CD4-positive, alpha-beta memory T cell (primary cell): ENCODE data around the gene GNAZ. TPM values are rescaled to one million over a fixed set of nuclear protein-coding genes. Genes with fewer than 3 reads are reported as not detected.
A peak's percentile ranks its signal among the peaks of the same experiment; 100 is the strongest.

Source experiments
- CTCF ChIA-PET: fragments of 350-600 bp; sonication (Branson Sonifier 250); formaldehyde crosslinking; loops from one replicate; lab custom pipeline; 2021; ENCODE audit warnings: inconsistent platforms; ENCODE audit not compliant: partially characterized antibody; lab: Charles Lee
- POLR2A ChIA-PET: fragments of 350-600 bp; sonication (Branson Sonifier 250); formaldehyde crosslinking; loops from one replicate; lab custom pipeline; 2021; ENCODE audit not compliant: partially characterized antibody; lab: Charles Lee
- DNase-seq, 5 donors: peaks; one replicate each; pipeline versions ENCODE4 v3.0.0 to v3.0.0-alpha.2; 2020 to 2022; ENCODE audit warnings: mixed read lengths in 1 of 5
- H3K27ac ChIP-seq: one replicate; pipeline ENCODE4 v1.7.0; 2013; ENCODE audit warnings: low read depth, low read length
- H3K27me3 ChIP-seq: 2 replicates; pipeline ENCODE4 v1.7.0; 2013; ENCODE audit warnings: mild to moderate bottlenecking, low read length, moderate library complexity; ENCODE audit not compliant: insufficient read depth
- H3K36me3 ChIP-seq: 2 replicates; pipeline ENCODE4 v1.7.0; 2013; ENCODE audit warnings: mild to moderate bottlenecking, low read length, moderate library complexity; ENCODE audit not compliant: insufficient read depth
- H3K4me1 ChIP-seq: 2 replicates; pipeline ENCODE4 v1.7.0; 2013; ENCODE audit warnings: mild to moderate bottlenecking, low read length, moderate library complexity; ENCODE audit not compliant: insufficient read depth
- H3K4me3 ChIP-seq, 2 donors: one replicate each; pipeline ENCODE4 v1.7.0; 2013; ENCODE audit warnings: low read length in 2 of 2, mild to moderate bottlenecking in 1 of 2
- H3K9me3 ChIP-seq, 2 donors: one replicate each; pipeline ENCODE4 v1.7.0; 2013; ENCODE audit warnings: low read length in 2 of 2, control low read depth in 1 of 2; ENCODE audit not compliant: control insufficient read depth in 1 of 2
- H3K27ac Mint-ChIP-seq, 7 donors: one replicate each; pipeline ENCODE4 v1.8.0; 2020 to 2021; ENCODE audit warnings: mixed read lengths in 7 of 7, mild to moderate bottlenecking in 6 of 7, inconsistent platforms in 3 of 7, moderate library complexity in 3 of 7
- H3K27me3 Mint-ChIP-seq, 2 donors: one replicate each; pipeline ENCODE4 v1.8.0; 2020 to 2021; ENCODE audit warnings: mixed read lengths in 2 of 2
- H3K36me3 Mint-ChIP-seq, 2 donors: one replicate each; pipeline ENCODE4 v1.8.0; 2020 to 2021; ENCODE audit warnings: mixed read lengths in 2 of 2, inconsistent platforms in 1 of 2, mild to moderate bottlenecking in 1 of 2
- H3K4me1 Mint-ChIP-seq, 4 donors: one replicate each; pipeline ENCODE4 v1.8.0; 2020 to 2021; ENCODE audit warnings: mixed read lengths in 4 of 4, mild to moderate bottlenecking in 1 of 4
- H3K4me3 Mint-ChIP-seq, 8 donors: one replicate each; pipeline ENCODE4 v1.8.0; 2020 to 2021; ENCODE audit warnings: mixed read lengths in 8 of 8, mild to moderate bottlenecking in 7 of 8, moderate library complexity in 6 of 8, inconsistent platforms in 3 of 8
- H3K9me3 Mint-ChIP-seq, 8 donors: one replicate each; pipeline ENCODE4 v1.8.0; 2020 to 2021; ENCODE audit warnings: mixed read lengths in 8 of 8, mild to moderate bottlenecking in 5 of 8, inconsistent platforms in 3 of 8, moderate library complexity in 1 of 8
- intact Hi-C: fragments of 100-400 bp; cut with micrococcal nuclease; formaldehyde crosslinking; loops from one replicate; pipeline ENCODE4 v1.15.1; 2023
- polyA plus RNA-seq, 2 donors: library from polyadenylated mRNA; unstranded; fragments of 300-500 nt; fragmentation: Illumina TruSeq; gene quantifications; one replicate each; pipeline ENCODE4 v1.2.3, GENCODE V29; 2021
- total RNA-seq, 2 experiments: library from RNA; stranded (reverse); gene quantifications; one replicate each; pipeline ENCODE4 v1.2.3, GENCODE V29; 2021

The GNAZ gene
- total and polyA plus RNA-seq, 4 experiments from 2014 or later, result 0.05 to 0.76 (median 0.36) TPM; not detected in 1

DNA sequence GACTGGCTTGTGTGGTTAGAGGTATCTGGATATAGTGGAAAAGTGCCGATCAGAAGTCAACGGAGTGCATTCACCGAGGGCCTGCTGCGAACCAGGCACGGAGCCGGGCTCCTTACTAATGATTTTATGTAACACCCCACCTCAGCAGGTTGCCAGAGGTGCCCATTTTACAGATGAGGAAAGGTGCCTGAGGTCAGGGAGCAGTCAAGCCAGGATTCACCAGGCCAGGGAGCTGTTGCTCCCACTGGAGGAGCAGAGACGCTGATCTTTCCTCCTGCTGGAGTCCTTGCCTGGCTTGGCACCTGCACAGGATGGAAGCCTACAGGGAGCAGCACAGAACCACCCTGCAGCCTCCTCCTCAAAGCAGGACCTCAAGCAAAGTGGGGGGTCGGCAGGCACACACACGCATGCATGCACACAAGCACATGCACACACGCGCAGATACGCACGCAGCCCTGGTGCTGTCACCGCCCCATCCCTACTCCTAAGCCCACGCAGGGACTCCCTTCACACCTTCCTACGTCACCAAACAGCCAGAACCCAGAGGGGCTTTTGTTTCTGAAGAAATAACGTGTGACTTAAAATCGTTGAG lies 55.3 kb downstream of the GNAZ start:
- H3K4me1 ChIP-seq, result no peaks in the 10 kb centered on the region
- H3K27me3 ChIP-seq, result no peaks in the 10 kb centered on the region
- Mint-ChIP-seq H3K4me1 (peaks cover 1 to 9% (median 6%) of the 10 kb centered on the region in 4 donors), H3K36me3 (no peaks in the 10 kb centered on the region), H3K27ac (peak overlapping the region in 1 of 7 donors; percentile 53), H3K27me3 (no peaks in the 10 kb centered on the region), H3K4me3 (no peak overlapping the region), H3K9me3 (no peaks in the 10 kb centered on the region)
- no peaks in the 10 kb centered on the region for H3K9me3 ChIP-seq
- no peak overlapping the region for H3K27ac ChIP-seq
- no peaks in the 10 kb centered on the region for H3K36me3 ChIP-seq
- no peak for DNase-seq
- intact Hi-C loops, result no loop called here
- H3K4me3 ChIP-seq, result no peak overlapping the region
- POLR2A ChIA-PET, result no interaction called here
- CTCF ChIA-PET, result interaction anchor here (10.5 kb wide), 1 partner anchor 168 kb away, joined by 185 read pairs; no protein-coding TSS in a partner anchor

DNA sequence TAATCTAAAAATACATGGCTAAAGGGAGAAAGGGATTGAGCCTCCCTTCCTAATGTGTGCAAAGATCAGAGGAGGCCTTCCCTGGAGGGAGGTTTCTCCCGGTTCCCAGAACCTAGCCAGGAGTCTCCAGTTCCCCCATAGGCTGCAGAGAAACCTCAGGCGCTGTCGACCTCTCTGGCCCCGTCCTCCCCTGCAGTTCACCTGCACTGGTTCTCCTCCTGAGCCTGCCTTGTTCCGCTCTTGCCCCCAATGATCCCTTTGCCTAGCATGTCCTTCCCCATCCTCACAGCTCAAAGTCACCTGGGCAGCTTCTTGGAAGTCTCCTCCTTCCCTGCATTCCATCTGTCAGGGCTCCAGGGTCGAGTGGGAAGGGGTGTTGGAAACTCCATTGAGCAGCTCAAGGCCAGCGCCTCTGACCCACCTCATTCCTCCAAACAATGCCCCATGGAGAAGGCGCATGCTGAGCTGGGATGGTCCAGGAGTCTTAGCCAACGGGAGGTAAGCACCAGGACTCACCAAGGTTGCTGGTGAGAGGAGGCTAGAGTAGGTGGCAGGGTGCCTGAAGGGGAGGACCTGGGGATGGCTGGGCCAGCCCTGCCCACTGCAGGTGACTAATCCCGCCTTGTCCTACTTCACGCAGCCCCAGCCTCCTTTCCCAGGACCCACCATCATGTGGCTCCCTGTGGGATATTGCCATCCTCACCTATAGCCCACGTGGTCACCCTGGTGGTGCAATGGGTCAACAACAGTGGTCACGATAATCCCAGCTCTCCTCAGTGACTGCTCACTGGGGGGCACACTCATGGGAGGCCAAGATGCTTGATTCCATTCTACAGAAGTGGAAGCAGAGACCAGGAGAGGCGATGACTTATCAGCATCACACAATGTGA lies 56.1 kb downstream of the GNAZ start:
- H3K27me3 ChIP-seq, result no peaks in the 10 kb centered on the region
- no peaks in the 10 kb centered on the region for H3K4me1 ChIP-seq
- ChIA-PET POLR2A (no interaction called here), CTCF (interaction anchor here (1.0 to 10.5 kb wide), 2 partner anchors 169 to 184 kb away, joined by 3 to 185 read pairs; no protein-coding TSS in a partner anchor)
- no peaks in the 10 kb centered on the region for H3K36me3 Mint-ChIP-seq
- no peaks in the 10 kb centered on the region for H3K9me3 Mint-ChIP-seq
- no peaks in the 10 kb centered on the region for H3K27me3 Mint-ChIP-seq
- DNase-seq, result no peak
- no peak overlapping the region for H3K4me3 Mint-ChIP-seq
- H3K27ac Mint-ChIP-seq, result peak overlapping the region in 2 of 7 donors; percentile 35 to 42
- peaks cover 0 to 7% (median 5%) of the 10 kb centered on the region in 4 donors for H3K4me1 Mint-ChIP-seq
- no peak overlapping the region for H3K4me3 ChIP-seq
- H3K36me3 ChIP-seq, result no peaks in the 10 kb centered on the region
- no peaks in the 10 kb centered on the region for H3K9me3 ChIP-seq
- no peak overlapping the region for H3K27ac ChIP-seq
- intact Hi-C loops, result no loop called here

DNA sequence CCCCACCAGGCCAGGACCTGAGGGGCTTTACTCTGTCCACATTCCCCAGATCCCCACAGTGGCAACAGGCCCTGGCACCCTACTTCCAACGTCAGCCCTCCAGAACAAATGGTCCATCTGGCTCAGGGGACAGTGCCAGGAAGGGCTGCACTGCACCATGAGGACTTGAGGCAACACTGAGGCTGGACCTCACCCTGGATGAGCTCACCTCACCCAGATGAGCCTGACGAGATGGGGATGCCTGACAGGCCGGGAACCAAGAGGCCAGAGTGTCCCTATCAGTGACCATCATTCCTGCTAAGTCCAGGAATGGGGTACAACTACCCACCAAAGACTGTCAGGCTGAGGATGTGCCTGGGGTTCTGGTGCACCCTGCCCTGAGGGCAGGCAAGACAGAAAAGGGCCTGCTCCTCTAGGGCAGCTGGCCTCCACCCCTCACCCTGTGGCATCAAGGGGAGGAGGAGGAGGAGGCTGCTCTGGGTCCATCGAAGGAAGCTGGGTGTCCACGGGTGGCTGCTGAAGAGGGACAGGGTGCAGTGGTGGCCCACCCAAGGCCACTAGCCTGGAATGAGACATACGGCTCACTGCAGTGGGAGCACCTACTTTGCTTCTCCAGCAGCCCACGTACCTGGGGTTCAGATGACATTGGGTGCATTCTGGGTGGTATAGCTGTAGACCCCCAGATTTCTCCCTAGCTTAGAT lies 56.9 kb downstream of the GNAZ start:
- H3K4me3 ChIP-seq, result no peak overlapping the region
- no peaks in the 10 kb centered on the region for H3K27me3 Mint-ChIP-seq
- H3K4me3 Mint-ChIP-seq, result no peak overlapping the region
- DNase-seq, result no peak
- H3K27ac Mint-ChIP-seq, result no peak overlapping the region
- H3K36me3 ChIP-seq, result no peaks in the 10 kb centered on the region
- H3K9me3 Mint-ChIP-seq, result no peaks in the 10 kb centered on the region
- H3K27ac ChIP-seq, result no peak overlapping the region
- H3K9me3 ChIP-seq, result no peaks in the 10 kb centered on the region
- peaks cover 0 to 7% (median 5%) of the 10 kb centered on the region in 4 donors for H3K4me1 Mint-ChIP-seq
- no peaks in the 10 kb centered on the region for H3K4me1 ChIP-seq
- H3K27me3 ChIP-seq, result no peaks in the 10 kb centered on the region
- intact Hi-C loops, result no loop called here
- CTCF ChIA-PET, result interaction anchor here (1.0 to 10.5 kb wide), 9 partner anchors 8 to 185 kb away, joined by 3 to 185 read pairs (median 4); partner anchors contain the start of gene RAB36
- no peaks in the 10 kb centered on the region for H3K36me3 Mint-ChIP-seq
- POLR2A ChIA-PET, result no interaction called here

DNA sequence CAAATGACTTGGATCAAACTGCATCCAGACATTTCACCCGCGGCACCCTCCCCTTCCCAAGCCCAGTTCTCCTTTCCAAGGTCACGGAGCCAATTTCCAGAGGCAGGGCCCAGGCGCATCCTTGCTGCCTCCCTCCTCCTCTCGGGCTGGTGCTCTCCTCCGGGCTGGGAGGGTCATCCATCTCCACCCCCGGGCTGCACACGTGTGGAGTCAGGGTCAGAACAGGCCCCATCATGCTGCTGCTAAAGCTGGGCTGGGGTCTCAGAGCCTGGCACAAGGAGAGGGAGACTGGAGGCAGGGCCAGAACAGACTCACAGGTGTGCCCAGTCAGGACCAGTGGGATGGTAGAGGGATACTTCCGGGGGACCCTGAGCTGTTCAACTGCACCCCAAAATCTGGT lies 57.5 kb downstream of the GNAZ start:
- Mint-ChIP-seq H3K4me1 (peaks cover 0 to 7% (median 5%) of the 10 kb centered on the region in 4 donors), H3K36me3 (no peaks in the 10 kb centered on the region), H3K27me3 (no peaks in the 10 kb centered on the region), H3K4me3 (no peak overlapping the region), H3K9me3 (no peaks in the 10 kb centered on the region), H3K27ac (no peak overlapping the region)
- Histone ChIP-seq H3K36me3 (no peaks in the 10 kb centered on the region), H3K4me3 (no peak overlapping the region), H3K27ac (no peak overlapping the region), H3K9me3 (no peaks in the 10 kb centered on the region), H3K4me1 (no peaks in the 10 kb centered on the region), H3K27me3 (no peaks in the 10 kb centered on the region)
- intact Hi-C loops, result loop anchor here (1.0 kb wide), 1 partner anchor 168 kb away; no protein-coding TSS in a partner anchor
- ChIA-PET CTCF (interaction anchor here (0.5 to 10.5 kb wide), 13 partner anchors 8 to 195 kb away, joined by 3 to 185 read pairs (median 3); partner anchors contain the start of gene RAB36), POLR2A (no interaction called here)
- DNase-seq, result no peak

DNA sequence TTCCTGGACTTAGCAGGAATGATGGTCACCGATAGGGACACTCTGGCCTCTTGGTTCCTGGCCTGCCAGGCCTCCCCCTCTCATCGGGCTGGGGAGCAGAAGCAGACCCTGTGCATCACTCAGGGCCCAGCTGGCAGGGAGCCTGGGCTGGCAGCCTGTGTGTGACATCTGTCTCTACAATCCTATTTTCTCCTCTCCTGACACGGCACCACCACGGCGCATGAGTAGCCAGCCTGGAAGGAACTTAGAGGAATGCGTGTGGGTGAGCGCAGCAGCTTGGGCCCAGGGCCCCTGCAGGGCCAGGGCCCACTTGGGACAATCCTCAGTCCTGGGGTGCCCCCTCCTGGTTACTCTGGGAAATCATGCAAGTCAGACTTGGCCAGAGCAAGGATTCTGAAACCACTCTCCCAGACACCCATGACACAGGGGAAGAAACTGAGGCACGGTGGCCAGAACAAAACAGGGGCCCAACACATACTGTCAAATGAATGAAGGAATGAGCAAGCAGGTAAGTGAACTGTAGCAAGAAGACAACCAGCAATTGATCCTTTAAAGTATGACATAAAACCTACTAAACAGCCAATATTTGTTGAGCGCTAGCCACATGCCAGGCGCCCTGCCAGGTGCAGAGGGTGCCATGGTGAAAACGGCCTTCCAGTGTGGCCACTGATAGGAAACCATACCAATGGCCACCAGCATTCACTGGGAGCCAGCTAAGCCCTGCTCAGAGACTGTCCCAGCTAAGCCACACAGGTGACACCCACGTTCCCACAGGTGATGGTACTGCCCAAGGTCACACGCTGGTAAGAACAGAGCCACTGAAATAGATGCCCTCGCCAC lies 58.2 kb downstream of the GNAZ start:
- H3K27ac Mint-ChIP-seq, result peak overlapping the region in 4 of 7 donors; percentile 36 to 92 (median 84)
- H3K27me3 Mint-ChIP-seq, result no peaks in the 10 kb centered on the region
- H3K4me3 Mint-ChIP-seq, result no peak overlapping the region
- peak; percentile 64 to 70 (median 66) for DNase-seq
- H3K4me1 ChIP-seq, result no peaks in the 10 kb centered on the region
- no peaks in the 10 kb centered on the region for H3K36me3 Mint-ChIP-seq
- no peak overlapping the region for H3K27ac ChIP-seq
- intact Hi-C loops, result loop anchor here (1.0 kb wide), 1 partner anchor 169 kb away; no protein-coding TSS in a partner anchor
- H3K9me3 ChIP-seq, result no peaks in the 10 kb centered on the region
- H3K27me3 ChIP-seq, result no peaks in the 10 kb centered on the region
- H3K4me1 Mint-ChIP-seq, result peaks cover 0 to 7% (median 5%) of the 10 kb centered on the region in 4 donors
- ChIA-PET CTCF (interaction anchor here (0.5 to 10.5 kb wide), 15 partner anchors 9 to 196 kb away, joined by 3 to 185 read pairs (median 4); partner anchors contain the start of gene RAB36), POLR2A (no interaction called here)
- no peaks in the 10 kb centered on the region for H3K9me3 Mint-ChIP-seq
- no peaks in the 10 kb centered on the region for H3K36me3 ChIP-seq
- no peak overlapping the region for H3K4me3 ChIP-seq

DNA sequence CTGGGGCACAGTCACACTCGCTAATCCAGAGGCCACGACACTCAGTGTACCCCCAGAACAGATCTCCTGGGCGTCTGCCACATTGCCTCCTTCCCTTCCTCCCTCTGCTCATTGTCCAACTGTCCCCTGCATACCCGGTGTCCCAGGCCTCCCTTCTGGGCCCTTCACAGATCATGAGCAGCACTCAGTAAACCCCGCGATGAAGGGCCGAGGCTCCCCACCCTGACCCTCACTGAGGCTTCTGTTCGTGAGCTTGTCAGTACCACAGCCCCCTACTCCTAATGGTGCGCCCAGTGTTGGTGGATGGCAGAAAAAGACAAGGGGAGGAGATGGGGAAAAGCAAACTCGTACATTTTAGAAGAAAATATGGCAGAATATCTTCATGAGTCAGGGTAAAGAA lies 58.8 kb downstream of the GNAZ start:
- Mint-ChIP-seq H3K4me3 (peak overlapping the region in 1 of 8 donors; percentile 5), H3K27ac (no peak overlapping the region), H3K9me3 (no peaks in the 10 kb centered on the region), H3K36me3 (no peaks in the 10 kb centered on the region), H3K4me1 (peaks cover 0 to 7% (median 5%) of the 10 kb centered on the region in 4 donors), H3K27me3 (no peaks in the 10 kb centered on the region)
- Histone ChIP-seq H3K9me3 (no peaks in the 10 kb centered on the region), H3K27ac (no peak overlapping the region), H3K36me3 (no peaks in the 10 kb centered on the region), H3K4me1 (no peaks in the 10 kb centered on the region), H3K4me3 (no peak overlapping the region), H3K27me3 (no peaks in the 10 kb centered on the region)
- DNase-seq, result no peak
- ChIA-PET CTCF (interaction anchor here (1.2 to 10.5 kb wide), 4 partner anchors 9 to 171 kb away, joined by 5 to 185 read pairs (median 6); partner anchors contain the start of gene RAB36), POLR2A (no interaction called here)
- intact Hi-C loops, result no loop called here
